ENCODE data around the gene NTM.

The NTM gene

DNA sequence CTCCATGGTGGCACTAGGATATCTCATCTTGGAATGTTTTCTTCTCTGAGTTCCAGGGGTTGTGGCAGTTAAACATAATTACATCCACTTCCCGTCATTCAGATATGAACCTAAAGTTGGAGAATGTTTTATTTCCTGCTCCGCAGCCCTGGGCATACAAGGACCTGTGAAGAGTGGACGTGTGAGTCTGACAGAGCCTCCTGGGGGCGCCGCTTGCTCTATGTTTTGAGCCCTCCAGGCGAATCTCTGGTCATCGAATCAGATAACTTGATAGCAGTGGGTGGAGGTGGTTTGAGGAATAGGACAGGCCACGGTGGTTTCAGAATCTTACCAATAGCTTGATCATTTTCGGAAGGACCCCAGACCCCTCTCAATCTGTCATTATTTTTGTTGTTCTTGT is 174.2 kb downstream of the NTM start:
- DNase-seq (ENCODE audit: low read depth in 4 of 4, low spot score in 1 of 4) = no peak

DNA sequence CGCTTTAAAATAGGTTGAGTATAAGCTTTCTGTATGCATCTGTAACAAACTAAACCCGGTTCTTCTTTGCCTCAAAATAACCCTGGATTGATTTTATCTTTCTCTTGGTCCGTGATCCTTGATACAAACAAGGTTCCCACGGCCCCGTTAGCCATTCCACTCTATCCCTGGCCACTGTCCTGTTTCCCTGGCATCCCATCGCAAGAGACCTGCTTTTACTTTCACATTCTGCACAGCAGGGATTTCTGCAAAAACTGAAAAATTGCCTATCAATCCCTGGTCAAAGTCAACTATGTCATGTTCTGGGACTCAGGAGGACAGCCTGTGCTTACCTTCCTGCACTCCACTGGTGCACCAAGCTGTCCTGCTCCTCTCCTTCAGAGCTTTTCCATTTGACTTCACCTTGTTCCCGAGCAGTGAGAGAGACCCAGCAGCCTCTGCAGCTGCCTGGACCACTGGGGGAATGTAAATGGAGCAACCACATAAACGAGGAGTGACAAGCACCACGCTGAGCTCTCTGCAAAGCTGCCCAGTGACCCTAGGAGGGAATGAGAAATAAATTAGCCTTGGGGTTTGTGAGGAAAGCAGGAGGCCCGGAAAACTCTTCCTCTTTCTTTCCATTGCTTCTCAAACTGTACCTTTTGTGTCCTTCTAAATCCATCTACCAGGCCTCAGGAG is 175.9 kb downstream of the NTM start:
- DNase-seq (ENCODE audit: low read depth in 4 of 4, low spot score in 1 of 4) = no peak

DNA sequence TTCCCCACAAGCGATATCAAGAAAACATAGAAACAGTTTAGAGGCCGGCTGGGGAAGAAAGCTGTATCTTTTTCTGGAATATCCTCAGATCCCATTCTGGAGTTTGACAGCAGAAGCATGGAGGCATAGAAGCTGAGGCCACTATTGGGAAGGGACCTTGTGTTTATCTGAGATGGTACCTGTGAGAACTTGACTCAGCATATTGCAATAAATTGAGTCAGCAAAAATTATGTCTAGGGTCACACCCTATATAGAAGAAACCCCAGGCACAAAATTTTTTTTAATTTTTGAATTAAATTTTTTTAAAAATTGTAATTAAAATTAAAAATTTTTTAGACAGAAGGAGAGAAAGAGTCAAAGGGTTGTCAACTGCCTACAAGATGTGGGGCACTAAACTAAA is 178.7 kb downstream of the NTM start:
- no peak for DNase-seq (ENCODE audit: low read depth in 4 of 4, low spot score in 1 of 4)

DNA sequence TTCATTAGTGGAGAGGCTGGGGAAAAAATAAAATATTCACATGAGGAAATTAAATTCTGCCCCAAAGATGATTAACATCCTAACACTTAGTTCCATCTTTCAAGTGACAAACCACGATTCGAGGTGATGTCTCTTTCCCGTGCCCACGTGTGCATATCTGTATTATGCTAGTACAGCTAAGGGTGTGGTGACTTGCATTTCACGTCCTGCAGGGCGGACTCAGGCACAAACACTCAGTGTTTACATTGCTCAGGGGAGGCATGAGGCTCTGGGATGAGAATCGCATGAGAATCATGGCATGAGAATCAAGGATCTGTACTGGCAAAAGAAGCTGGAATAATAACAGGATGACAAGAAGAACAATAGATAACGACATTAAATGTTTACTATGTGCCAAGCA is 179.4 kb downstream of the NTM start:
- DNase-seq (ENCODE audit: low read depth in 4 of 4, low spot score in 1 of 4) = no peak

DNA sequence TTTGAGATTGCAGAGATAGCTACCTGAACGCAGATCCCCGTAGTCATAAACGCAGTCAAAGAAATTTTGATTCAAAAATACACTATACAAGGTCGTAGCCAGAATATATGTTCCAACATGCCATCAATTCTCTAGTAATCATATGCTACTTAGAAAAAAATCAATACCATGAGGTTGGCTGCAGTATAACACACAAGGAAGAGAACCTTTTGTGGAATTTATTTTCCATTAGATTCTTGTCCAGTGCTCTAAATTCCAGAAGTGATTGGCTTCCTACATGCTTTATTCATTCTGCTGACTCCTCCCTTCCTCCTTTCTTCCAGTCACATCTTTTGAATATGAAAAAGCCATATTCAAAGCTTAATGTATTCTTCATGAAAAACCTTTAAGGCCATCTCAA is 189.9 kb downstream of the NTM start:
- DNase-seq (ENCODE audit: low read depth in 4 of 4, low spot score in 1 of 4) = no peak

DNA sequence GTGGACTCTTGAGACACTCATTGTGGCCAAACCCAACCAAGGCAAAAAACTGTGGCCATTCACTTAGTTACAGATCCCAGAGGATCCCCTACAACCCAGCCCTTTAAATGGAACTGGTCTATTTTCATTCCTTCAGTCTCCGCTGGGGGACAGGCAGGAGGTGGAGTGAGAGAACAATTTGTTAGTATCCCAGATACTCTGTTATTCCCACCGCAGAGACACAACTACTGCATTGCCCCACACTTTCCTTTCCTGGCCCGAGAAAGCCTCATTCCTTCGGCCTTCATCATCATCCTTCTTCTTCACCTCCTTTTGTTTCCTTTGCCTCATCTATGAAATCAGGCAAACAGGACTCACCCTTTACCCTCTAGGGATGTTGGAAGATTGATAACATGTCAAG is 191.1 kb downstream of the NTM start:
- no peak for DNase-seq (ENCODE audit: low read depth in 4 of 4, low spot score in 1 of 4)

DNA sequence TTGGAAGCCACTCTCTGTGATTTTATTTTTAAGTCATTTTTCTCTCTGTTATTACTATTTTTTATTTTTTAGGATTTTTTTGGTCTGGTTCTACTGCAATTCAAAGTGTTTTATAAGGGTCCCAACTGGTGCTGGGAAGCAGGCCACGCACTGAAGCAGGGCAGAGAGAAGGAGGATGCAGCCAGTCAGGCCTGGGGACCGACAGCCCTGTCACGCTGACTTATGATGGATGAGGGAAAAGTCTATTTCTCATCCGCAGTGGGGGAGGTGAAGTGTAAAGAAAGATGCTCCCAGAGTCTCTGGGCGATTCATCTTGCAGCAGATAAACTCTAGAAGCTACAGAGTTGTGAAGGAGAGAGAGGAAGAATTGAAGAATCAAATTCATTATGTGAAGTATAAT is 191.6 kb downstream of the NTM start:
- no peak for DNase-seq (ENCODE audit: low read depth in 4 of 4, low spot score in 1 of 4)

DNA sequence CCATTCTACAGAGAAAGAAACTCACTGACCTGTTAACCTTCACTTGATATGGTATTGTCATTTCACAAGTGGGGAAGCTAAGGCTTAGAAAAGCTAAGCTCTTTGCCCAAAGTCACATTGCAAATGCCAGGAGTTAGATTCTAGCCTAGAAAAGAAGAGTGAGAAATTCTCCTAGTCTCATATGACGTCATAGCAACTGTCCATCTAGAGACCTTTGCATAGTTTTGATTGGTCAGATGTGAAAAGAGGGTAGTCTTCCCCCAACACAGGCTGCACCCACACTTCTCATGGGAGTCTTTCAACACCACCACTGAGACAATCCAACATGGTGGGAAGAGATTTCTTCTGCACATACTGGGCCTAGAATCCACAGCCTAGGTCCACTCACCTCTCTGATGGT is 197.9 kb downstream of the NTM start:
- DNase-seq (ENCODE audit: low read depth in 4 of 4, low spot score in 1 of 4) = no peak

DNA sequence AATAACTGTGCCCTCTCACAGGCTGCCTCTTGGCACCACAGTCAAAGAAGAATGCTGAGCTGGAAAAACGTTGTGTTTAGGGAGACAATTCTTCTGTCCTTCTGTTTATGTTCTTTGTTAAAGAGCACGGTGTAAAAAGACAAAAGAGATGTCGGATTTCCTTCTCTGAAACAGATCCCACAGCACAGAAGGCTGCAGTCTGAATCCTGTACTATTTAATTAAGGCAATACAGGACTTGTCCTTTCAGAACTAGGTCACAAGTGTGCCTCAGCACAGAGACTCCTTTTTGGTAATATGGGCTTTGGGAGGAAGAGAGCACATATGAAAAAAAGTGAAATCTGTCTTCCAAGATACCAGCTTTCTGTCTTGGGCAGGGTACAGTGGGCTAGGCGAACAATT is 201.2 kb downstream of the NTM start:
- DNase-seq (ENCODE audit: low read depth in 4 of 4, low spot score in 1 of 4) = no peak

DNA sequence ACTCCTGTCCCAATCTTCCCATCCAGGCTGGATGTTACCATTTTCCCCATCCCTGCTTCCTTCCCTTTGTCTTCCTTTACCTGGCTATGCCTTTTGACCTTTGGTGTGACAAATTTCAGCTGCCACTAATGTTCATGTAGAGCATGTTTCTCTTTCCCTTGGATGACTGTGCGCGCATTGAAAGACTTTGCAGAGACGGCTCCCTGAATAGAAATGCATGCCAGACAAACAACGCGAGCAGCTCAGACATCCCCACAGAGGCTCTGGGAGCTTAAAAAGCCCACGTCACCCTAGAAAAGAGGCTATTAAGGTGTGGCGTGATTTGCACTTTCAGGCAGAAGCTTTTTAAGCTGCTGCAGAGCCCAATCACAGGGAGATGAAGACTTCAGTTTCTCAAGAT is 202.0 kb downstream of the NTM start:
- DNase-seq (ENCODE audit: low read depth in 4 of 4, low spot score in 1 of 4) = no peak

DNA sequence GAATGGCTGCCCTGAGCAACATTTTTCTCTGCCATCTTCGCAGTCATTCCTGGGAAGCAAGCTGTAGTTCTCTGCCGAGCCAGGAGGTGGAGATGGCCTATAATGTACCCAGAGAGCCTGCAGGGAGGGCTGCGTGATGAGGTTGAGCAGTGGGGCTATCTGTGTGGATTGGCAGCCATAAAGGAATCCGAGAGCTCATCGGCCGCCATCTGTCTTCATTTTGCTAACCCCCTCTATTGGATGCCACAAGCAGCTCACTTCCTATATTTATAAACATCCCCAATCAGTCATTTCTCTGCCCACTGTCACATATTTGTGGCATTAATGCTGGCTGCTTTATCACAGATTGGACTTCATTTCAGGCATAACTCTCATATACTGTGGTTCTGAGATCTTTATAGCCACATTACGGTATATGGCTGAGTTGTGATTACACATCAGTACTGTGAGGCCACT is 209.5 kb downstream of the NTM start:
- DNase-seq (ENCODE audit: low read depth in 4 of 4, low spot score in 1 of 4) = no peak

DNA sequence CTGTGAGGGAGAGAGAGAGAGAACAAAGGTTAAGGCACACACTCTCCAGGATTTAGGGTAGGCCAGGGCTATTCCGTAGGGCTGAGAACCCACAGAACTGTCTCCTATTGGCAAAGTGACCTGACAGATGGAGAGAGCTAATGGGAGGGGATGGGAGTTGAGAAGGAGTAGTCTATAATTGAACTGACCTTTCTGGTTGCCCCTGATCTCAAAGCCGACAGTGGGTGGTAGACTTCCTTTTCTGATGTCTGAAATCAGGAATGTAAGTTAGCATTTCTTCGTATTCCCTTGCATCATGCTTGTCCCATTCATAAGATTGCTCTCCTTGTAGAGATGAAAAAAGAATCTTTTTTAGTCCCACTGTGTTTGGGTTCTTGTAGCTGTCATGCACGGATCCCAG is 210.1 kb downstream of the NTM start:
- no peak for DNase-seq (ENCODE audit: low read depth in 4 of 4, low spot score in 1 of 4)

DNA sequence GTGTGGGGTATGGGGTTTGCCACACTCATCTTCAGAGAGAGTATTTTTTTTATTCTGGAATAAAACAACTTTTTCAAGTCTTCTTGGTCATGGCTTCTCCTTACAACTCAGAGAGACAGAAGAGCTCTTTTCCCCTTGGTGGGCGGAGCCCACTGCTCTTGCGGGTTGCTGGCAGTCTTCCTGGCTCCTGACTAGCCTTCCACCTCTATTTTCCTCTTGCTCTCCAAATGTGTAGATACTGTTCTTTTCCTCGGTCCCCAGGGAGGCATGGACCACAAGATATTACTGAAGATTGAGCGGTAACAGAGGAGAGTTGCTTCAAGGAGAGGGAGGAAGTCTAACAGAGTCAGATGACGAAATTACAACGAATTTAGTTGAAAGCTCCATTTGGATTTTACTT is 210.6 kb downstream of the NTM start:
- no peak for DNase-seq (ENCODE audit: low read depth in 4 of 4, low spot score in 1 of 4)

DNA sequence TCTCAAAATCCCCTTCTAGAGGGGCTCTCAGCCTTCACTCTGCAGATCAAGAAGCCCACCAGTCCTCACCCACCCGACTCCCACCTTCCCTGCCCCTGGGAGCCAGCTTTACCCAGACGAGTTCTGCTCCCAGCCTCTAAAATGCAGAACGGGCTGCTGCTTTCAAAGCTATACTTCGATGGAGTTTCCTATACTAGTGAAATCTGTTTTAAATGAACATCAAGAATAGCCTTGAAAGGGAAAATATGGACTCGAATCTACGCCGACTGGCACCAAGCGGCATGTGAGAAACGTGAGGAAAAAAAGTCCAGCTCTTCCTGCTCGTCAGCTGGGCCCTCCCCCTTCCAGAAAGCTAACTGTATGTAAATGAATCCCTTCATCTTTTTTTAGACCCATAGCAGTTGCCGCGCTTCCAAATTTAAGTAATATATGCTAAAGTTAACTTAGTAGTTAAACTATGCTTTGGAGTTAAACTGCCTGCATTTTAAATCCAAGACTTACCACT is 211.7 kb downstream of the NTM start:
- no peak for DNase-seq (ENCODE audit: low read depth in 4 of 4, low spot score in 1 of 4)

DNA sequence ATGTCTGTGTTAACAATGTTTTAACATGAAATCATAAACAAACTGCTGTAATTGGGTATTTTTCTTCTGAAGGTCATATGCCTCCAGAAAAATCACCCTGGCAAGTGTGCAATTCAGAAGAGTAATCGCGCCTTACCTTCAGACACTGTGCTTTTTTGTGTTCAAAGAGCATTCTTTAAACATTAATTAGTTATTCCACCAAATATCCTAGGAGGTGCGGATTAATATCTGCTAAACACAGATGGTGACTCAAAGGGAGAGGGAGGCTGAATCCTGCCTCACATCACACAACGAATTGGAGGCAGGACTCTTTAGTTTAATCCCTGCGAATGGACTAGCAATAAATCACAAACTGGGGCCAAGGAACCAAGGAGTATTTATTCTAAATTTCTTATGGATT is 213.0 kb downstream of the NTM start:
- DNase-seq (ENCODE audit: low read depth in 4 of 4, low spot score in 1 of 4) = no peak

DNA sequence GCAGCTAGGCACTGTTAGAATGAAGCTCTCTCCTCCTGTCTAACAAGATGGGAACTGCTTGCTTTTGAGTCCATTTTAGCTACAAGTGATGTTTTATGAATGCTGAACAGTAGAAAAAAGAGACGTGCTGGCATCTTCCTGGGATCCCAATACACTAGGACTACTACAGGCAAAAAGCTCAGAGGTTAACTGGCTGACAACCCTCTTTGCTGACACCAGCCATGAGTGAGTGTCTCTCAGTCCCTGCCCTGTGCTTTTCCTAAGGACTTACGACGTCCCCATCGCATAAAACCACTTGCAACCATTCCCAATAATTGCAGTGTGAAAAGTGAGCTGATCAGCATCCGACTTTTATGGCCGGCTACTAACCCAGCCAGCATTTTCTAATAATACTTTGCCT is 213.5 kb downstream of the NTM start:
- DNase-seq (ENCODE audit: low read depth in 4 of 4, low spot score in 1 of 4) = no peak

DNA sequence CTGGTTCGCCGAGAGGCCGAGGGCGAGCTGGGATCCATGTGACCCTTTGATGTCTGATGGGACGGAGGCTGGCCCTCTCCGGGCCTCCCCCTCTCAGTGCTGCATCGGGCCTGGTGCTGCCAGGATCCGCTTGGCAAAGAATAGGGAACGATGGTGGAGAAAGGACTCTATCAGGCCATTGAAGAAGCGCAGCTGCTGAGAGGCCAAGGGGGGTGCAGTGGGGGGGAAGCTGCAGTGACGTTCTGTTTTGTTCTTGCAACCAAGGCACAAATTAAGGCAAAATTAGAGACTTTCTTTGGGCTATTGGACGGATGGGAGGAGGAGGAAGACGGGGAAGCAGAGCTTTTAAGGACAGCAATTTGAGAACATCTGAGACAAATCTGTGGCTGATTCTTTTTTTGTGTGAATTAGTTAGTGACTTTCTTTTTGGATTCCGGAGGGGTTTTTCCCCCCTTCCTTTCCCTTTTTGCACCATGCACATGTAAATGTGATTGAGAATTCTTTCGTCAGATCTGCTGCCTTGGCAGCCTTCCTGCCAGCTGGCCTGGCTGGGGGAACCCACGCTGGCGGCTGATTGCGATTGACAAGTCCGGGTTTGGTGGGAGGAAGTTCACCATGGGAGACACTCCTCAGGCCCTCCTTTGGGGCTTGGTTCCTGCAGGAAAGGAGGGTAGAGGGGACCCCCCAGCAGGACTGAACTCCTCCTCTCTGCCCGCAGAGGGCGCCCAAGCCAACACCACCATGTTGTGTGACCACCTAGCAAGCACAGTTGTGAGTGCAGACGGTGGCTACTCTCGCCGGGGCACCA is 214.6 kb downstream of the NTM start:
- no peak for DNase-seq (ENCODE audit: low read depth in 4 of 4, low spot score in 1 of 4)

DNA sequence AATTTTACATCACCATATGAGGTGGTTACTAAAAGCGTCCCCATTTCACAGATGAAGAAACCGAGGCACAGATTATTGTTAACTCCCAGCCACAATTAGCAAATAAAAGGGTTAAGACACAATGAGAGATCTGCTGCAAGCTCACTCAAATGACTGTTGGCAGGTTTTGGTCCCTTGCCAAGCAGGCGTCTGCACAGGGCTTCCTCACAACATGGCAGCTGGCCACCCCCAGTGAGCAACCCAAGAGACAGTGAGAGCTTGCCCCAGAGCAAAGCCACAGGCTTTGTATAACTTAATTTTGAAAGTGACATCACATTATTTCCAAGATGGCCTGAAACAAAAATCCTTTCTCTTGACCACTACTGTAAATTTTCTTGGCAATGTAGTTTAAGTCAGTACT is 217.6 kb downstream of the NTM start:
- no peak for DNase-seq (ENCODE audit: low read depth in 4 of 4, low spot score in 1 of 4)

DNA sequence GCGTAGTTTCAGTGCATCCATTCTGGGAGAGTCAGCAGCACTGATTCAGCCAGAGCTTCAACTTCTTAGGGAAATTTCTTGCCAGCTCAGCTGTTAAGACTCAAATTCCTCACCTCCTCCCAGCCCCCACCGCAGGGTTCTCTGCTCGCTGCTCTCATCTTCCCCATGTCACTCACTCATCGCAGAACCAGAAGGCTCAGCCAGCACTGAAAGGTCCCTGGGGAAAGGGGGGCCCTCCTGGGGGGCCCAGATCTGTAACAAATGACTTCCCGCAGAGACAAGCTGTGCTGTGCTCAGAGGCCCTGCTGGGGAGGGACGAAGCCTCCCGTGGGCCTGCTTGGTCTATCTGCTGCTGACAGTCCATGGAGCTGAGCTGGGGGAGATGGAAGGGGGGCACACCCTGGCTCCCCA is 220.6 kb downstream of the NTM start:
- no peak for DNase-seq (ENCODE audit: low read depth in 4 of 4, low spot score in 1 of 4)

DNA sequence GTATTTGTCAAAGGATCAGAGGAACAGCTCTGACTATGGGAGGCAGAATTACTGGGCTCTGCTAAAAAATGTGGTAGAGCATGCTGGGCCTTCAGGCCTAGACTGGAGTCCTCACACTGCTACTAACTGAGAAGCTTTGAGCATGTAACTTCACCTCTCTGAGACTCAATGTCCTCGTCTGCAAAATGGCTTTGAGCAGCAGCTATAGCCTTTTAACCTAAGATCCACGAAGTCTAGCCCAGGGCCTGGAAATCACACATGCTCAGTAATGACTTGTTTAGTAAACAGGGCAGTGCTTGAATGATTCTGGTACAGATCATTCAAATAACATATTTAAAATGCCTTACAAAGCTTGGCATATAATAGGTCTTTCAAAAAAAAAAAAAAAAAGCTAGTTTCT is 221.7 kb downstream of the NTM start:
- DNase-seq (ENCODE audit: low read depth in 4 of 4, low spot score in 1 of 4) = no peak

DNA sequence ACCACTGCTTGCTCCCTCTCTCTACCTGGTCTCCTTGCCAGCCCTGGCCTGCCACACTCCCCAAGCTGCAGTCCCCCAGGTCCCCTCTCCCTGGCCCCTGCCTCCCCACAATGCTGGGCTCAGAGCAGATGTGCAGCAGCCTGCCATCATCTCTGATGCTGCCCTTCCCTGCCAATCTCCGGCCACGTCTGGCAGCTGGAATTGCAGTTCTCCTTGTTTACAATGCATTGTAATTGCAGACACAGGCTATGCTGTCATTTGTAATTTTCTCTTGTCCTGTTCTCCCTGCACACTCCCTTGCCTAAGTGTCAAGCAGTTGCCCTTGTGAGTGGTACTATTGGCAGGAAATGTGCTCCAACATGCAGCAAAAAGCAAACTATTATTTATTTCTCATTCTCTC is 222.3 kb downstream of the NTM start:
- DNase-seq (ENCODE audit: low read depth in 4 of 4, low spot score in 1 of 4) = no peak

DNA sequence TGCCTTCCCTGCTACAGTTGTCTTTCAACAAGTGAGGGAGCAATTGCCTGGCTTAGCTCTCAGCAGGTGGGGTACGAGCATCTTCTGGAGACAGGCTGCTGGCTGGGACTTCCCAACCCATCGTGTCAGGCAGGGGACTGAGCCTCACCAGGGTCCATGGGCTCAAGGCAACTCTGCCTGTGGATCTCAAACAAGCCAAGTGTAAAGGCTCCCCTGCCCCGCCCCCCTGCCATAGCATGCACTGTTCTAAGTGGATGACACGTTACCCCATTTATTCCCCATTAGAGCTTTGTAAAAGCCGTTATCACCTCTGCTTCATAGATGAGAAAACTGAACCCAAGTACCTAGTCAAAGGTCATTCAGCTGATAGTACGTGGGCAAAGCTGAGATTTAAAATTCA is 222.9 kb downstream of the NTM start:
- DNase-seq (ENCODE audit: low read depth in 4 of 4, low spot score in 1 of 4) = no peak

DNA sequence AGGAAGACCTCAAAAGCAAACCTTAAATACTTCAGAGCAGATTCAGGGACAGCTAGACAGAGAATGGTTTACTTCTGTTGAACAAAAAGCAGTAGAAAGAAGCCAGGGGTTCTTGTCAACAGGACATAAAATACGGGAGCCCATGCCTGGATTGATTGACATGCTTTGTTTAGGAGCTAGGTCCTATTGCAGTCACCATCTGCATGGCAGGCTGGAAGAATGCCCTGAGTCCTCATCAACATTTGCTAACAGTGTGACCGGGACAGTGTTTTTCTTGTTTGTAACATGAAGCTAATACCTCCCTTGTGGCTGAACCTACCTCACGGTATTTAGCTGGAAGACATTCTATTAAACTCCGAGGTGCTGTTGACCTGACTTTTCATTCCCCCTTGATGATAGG is 225.4 kb downstream of the NTM start:
- DNase-seq (ENCODE audit: low read depth in 4 of 4, low spot score in 1 of 4) = no peak
